Activated gamma-delta T cell treated with Interleukin-2 at 50 U/mL for 16 hours (primary cell): ENCODE data around the gene NONO.
"Not testable (repeated sequence)": the region's sequence is repeated elsewhere in the genome, so short reads cannot be mapped to it uniquely, and the experiment has no call there.

Source experiments
- DNase-seq: peaks from one replicate; pipeline ENCODE4 v3.0.0-alpha.2; 2020

The NONO gene

GRCh38 chrX:71283403-71284143 lies at the start of gene NONO:
Gene NONO, plus strand, starts transcription at chrX:71283635. Its CDS starts 7,003 bp downstream, at chrX:71290638.
- DNase-seq = peak; percentile 81

GRCh38 chrX:71235482-71235881 lies 48.0 kb upstream of the NONO start:
- no peak for DNase-seq

- DNase-seq = no peak
Measured at GRCh38 chrX:71236836-71237235, 46.6 kb upstream of the NONO start.

- DNase-seq = no peak
Measured at GRCh38 chrX:71239781-71240180, 43.7 kb upstream of the NONO start.

- DNase-seq = no peak
Measured at GRCh38 chrX:71241301-71241700, 42.1 kb upstream of the NONO start.

GRCh38 chrX:71244359-71245128 lies 38.9 kb upstream of the NONO start:
- no peak for DNase-seq

GRCh38 chrX:71245159-71245558 lies 38.3 kb upstream of the NONO start:
- no peak for DNase-seq

GRCh38 chrX:71250841-71251240 lies 32.6 kb upstream of the NONO start:
- no peak for DNase-seq

GRCh38 chrX:71251466-71251973 lies 31.9 kb upstream of the NONO start:
- DNase-seq = no peak

GRCh38 chrX:71252221-71252620 lies 31.2 kb upstream of the NONO start:
- DNase-seq = no peak

- DNase-seq = peak; percentile 34
Measured at GRCh38 chrX:71253253-71254091, 30.0 kb upstream of the NONO start.

GRCh38 chrX:71254092-71254963 lies 29.1 kb upstream of the NONO start, which contains the start of gene ZMYM3:
Gene ZMYM3, minus strand, starts transcription at chrX:71254140. Its CDS starts 885 bp downstream, at chrX:71253255.
- DNase-seq = peak; percentile 77

GRCh38 chrX:71256051-71256450 lies 27.4 kb upstream of the NONO start:
- DNase-seq = no peak

GRCh38 chrX:71256856-71257255 lies 26.6 kb upstream of the NONO start:
- DNase-seq = no peak

GRCh38 chrX:71268624-71269023 lies 14.8 kb upstream of the NONO start:
- DNase-seq = not testable (repeated sequence)

- no peak for DNase-seq
Measured at GRCh38 chrX:71269801-71270395, 13.5 kb upstream of the NONO start.

- not testable (repeated sequence) for DNase-seq
Measured at GRCh38 chrX:71272313-71272712, 11.1 kb upstream of the NONO start.

- DNase-seq = not testable (repeated sequence)
Measured at GRCh38 chrX:71281300-71281699, 2.1 kb upstream of the NONO start.

- no peak for DNase-seq
Measured at GRCh38 chrX:71282514-71283402, 677 bp upstream of the NONO start.

- no peak for DNase-seq
Measured at GRCh38 chrX:71285929-71286328, 2.5 kb downstream of the NONO start.
